Cerebellar nuclear complex (tissue), 1 donor: ENCODE measurements around the gene GALNT16.
"Not testable (repeated sequence)": the region's sequence is repeated elsewhere in the genome, so short reads cannot be mapped to it uniquely, and the experiment has no call there.

ENCODE experiments used
- DNase-seq, 2 experiments: peaks; one replicate each; lab custom pipeline; 2025; lab: John Stamatoyannopoulos, UW

GALNT16 gene

DNA sequence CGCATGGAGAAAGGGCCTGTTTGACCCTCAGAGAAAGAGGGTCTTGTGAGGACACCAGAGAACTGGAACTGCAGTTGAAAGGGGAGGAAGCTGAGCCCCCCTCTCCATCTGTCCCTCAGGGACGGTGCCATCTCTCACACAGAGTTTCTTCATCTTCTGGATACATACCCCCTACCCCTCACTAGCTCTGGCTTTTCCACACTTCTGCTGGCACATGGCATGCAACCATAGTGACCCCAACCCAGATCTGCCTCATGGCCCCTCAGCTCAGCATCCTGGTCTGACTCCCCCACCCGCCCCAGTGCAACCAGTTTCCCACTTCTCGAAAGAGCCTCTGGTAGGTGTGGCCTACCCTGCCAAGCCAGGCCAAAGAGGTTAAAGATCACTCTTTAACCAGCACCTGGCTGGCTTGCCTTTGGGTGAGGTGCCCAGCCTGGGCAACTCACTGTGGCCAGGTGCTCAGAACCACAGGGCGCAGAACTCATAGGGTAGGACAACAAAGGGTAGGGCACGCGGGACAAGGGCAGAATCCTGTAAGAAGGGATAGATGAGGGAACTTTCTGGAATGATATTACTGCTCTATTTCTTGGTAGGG is 25.8 kb downstream of the GALNT16 start:
- DNase-seq, result no peak

GRCh38 chr14:69287098-69288010 is 27.4 kb downstream of the GALNT16 start:
- DNase-seq, result no peak

- no peak for DNase-seq
These were observed 28.2 kb downstream of the GALNT16 start for GRCh38 chr14:69288011-69288771.

DNA sequence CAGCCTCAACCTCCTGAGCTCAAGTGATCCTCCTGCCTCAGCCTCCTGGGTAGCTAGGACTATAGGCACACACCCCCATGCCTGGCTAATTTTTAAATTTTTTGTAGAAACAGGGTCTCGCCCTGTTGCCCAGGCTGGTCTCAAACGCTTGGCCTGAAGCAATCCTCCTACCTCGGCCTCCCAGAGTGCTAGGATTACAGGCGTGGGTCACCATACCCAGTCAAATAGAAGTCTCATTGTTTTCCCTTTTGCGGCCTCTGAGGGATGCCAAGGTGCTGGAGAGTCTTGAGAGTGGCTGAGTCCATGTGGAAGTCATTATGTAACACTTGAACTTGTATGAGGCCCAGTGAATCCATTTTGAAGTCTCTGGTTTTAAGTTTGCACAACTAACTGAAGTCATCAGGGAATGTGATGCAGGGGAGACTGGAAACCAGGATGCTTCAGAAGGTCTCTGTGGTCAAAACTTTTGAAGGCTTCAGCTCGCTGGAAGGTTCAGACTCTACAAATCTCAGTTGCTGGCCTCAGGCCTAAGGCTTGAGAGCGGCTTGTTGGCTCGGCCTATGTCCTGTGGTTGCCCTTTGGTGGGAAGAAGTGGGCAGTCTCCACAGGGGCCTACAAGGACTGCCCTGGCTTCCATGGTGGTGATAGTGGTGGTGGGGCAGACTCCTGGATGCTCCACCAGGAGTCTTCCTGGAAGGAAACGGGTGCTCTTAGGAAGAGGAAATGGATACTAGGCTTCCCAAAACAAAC is 29.2 kb downstream of the GALNT16 start:
- no peak for DNase-seq

DNA sequence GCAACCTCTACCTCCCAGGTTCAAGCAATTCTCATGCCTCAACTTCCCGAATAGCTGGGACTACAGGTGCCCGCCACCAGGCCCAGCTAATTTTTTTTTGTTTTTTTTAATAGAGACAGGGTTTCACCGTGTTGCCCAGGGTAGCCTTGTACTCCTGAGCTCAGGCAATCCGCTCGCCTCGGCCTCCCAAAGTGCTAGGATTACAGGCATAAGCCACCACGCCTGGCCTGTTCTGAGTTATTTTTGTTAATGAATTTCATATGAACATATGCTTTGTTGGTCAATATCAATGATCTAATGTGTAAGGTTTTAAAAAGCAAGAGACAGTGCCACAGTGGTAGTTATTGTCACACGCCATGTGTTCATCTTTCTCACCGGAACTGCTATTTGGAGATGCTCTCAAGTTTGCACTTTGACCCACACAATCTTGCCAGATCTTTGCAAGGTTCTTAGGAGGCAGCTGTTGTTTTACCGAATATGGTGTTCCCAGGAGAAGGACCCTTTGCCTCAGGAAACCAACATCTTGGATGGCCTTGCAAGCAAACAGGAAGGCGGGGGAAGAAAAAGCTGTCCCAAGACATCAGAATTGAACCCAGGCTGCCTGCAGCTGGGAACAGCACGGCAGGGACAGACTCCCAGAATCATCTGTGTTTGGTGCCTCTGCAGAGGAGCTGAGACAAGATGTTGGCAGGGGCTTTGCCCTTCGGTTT is 30.0 kb downstream of the GALNT16 start:
- no peak for DNase-seq

DNA sequence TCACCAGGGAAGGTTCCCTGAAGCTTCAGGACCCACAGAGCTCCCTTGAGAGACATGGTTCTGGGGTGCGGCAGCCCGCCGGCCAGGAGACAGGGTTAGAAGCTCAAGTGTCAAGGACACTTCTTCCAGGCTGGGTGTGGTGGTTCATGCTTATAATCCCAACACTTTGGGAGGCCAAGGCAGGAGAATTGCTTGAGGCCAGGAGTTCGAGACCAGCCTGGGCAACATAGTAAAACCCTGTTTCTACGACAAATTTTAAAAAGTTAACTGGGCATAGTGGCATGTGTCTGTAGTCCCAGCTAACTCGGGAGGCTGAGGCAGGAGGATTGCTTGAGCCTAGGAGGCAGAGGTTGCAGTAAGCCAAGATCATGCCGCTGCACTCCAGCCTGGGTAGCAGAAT is 30.9 kb downstream of the GALNT16 start:
- DNase-seq, result not testable (repeated sequence)

- DNase-seq, result no peak
These were observed 31.4 kb downstream of the GALNT16 start for GRCh38 chr14:69291396-69291795.

- DNase-seq, result no peak
These were observed 32.1 kb downstream of the GALNT16 start for GRCh38 chr14:69291891-69292561.

GRCh38 chr14:69298131-69299071 is 38.4 kb downstream of the GALNT16 start:
- DNase-seq, result no peak

- DNase-seq, result no peak
These were observed 39.5 kb downstream of the GALNT16 start for GRCh38 chr14:69299286-69300035.

- DNase-seq, result no peak
These were observed 40.8 kb downstream of the GALNT16 start for GRCh38 chr14:69300601-69301221.

GRCh38 chr14:69303086-69303485 is 43.1 kb downstream of the GALNT16 start:
- DNase-seq, result no peak

- peak; percentile 28 to 47 for DNase-seq
These were observed 52.6 kb downstream of the GALNT16 start for GRCh38 chr14:69312608-69313007.

DNA sequence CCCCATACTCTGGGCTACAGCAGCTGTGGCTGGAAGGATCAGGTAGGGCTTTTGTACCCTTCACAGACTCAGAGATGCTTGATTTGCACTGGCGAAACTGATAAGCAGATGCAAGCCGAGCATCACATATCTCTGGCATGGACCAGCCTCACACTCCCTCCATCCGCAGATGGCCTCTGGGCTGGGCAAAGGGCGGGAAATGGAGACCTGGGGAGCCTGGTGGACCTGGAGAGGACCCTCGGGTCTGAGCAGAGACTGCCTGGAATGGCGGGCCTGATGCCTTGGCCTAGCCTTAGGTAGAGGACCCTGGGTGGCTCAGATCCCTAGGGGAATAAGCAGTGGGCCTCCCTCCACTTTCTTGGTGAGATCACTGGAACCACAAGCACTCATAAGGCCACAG is 53.2 kb downstream of the GALNT16 start:
- DNase-seq, result no peak

GRCh38 chr14:69314327-69314726 is 54.4 kb downstream of the GALNT16 start:
- DNase-seq, result no peak

DNA sequence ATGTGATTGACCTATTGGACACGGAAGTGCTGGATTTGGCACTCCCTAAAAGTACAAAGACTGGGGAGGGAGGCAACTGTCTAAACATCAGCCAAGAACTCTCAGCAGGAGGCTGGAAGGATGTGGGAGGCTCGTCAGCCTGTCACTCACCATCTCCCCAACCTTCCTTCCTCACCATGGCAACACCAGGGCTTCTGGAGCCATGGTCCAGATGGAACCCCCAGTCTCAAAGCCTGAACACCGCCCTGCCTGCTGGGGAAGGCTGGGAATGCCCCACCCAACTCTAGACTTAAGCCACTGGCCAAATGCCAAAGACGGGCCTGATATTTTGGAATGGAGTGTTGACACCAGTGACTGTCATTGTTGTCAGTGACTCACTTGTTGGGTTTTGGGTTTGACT is 55.3 kb downstream of the GALNT16 start:
- no peak for DNase-seq

GRCh38 chr14:69316449-69317101 is 56.6 kb downstream of the GALNT16 start:
- DNase-seq, result no peak
